ENCODE data around the gene RDH14. TPM values are rescaled to one million over a fixed set of nuclear protein-coding genes. Genes with fewer than 3 reads are reported as not detected.

RDH14 gene
- total and polyA plus RNA-seq, 5 donors = 45.3 to 55.6 (median 48.6) TPM

GRCh38 chr2:18560797-18561085 lies 288 bp upstream of the RDH14 start:
- Histone ChIP-seq H3K27ac (ENCODE audit: low read length) (peak overlapping the region; percentile 96), H3K9me3 (ENCODE audit: control insufficient read depth, low read length) (no peaks in the 10 kb centered on the region), H3K27me3 (ENCODE audit: control insufficient read depth, insufficient read depth) (no peaks in the 10 kb centered on the region), H3K4me3 (ENCODE audit: low read length) (peak overlapping the region; percentile 87), H3K4me1 (ENCODE audit: control insufficient read depth, insufficient read depth, low read length) (peaks cover 6% of the 10 kb centered on the region)
- WGBS = under 1% methylated on average over 3 of the region's 3 CpGs
- intact Hi-C loops (cut with DNase I) = no loop called here
- DNase-seq (no peak), ATAC-seq (no peak)

- intact Hi-C loops (cut with DNase I) = no loop called here
- peak in 2 of 3 donors; percentile 6 to 26 for DNase-seq
- Histone ChIP-seq H3K4me3 (ENCODE audit: low read length) (peak overlapping the region; percentile 87), H3K4me1 (ENCODE audit: control insufficient read depth, insufficient read depth, low read length) (peaks cover 6% of the 10 kb centered on the region), H3K9me3 (ENCODE audit: control insufficient read depth, low read length) (no peaks in the 10 kb centered on the region), H3K27ac (ENCODE audit: low read length) (peak overlapping the region; percentile 96), H3K27me3 (ENCODE audit: control insufficient read depth, insufficient read depth) (no peaks in the 10 kb centered on the region)
- no peak for ATAC-seq
- WGBS = 1% methylated on average over 11 of the region's 11 CpGs
Measured at GRCh38 chr2:18559531-18560030, 872 bp downstream of the RDH14 start.

- DNase-seq = no peak
- H3K27ac ChIP-seq (ENCODE audit: low read length) = peak overlapping the region; percentile 58
- H3K27me3 ChIP-seq (ENCODE audit: control insufficient read depth, insufficient read depth) = no peaks in the 10 kb centered on the region
- no peaks in the 10 kb centered on the region for H3K9me3 ChIP-seq (ENCODE audit: control insufficient read depth, low read length)
- 55% methylated on average over 1 of the region's 1 CpG for WGBS
- H3K4me3 ChIP-seq (ENCODE audit: low read length) = peak overlapping the region; percentile 87
- H3K4me1 ChIP-seq (ENCODE audit: control insufficient read depth, insufficient read depth, low read length) = peaks cover 6% of the 10 kb centered on the region
- intact Hi-C loops (cut with DNase I) = no loop called here
- no peak for ATAC-seq
Measured at GRCh38 chr2:18558458-18558857, 2.0 kb downstream of the RDH14 start.

DNA sequence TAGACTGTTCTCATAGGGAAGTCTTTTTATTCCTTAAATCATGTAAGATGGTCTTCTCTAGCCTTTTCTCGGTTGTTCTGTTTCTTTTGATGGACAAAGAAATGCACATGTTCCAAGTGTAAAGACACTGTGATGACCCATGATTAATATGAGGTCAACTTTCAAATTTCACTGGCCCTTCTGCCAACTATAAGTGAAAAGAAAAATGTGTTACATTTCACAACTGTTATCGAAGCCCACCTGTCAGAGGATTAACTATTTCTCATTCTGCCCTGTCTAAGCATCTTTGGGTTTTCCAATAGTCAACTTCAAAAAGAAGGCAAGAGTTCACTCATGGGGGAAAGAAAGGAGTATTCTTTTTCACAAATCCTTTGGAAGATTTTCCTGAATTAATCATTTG lies 3.3 kb downstream of the RDH14 start:
- peaks cover 6% of the 10 kb centered on the region for H3K4me1 ChIP-seq (ENCODE audit: control insufficient read depth, insufficient read depth, low read length)
- ATAC-seq (no peak), DNase-seq (no peak)
- intact Hi-C loops (cut with DNase I) = no loop called here
- H3K27me3 ChIP-seq (ENCODE audit: control insufficient read depth, insufficient read depth) = no peaks in the 10 kb centered on the region
- peak overlapping the region; percentile 22 for H3K4me3 ChIP-seq (ENCODE audit: low read length)
- H3K9me3 ChIP-seq (ENCODE audit: control insufficient read depth, low read length) = no peaks in the 10 kb centered on the region
- 49% methylated on average over 2 of the region's 2 CpGs for WGBS
- no peak overlapping the region for H3K27ac ChIP-seq (ENCODE audit: low read length)

DNA sequence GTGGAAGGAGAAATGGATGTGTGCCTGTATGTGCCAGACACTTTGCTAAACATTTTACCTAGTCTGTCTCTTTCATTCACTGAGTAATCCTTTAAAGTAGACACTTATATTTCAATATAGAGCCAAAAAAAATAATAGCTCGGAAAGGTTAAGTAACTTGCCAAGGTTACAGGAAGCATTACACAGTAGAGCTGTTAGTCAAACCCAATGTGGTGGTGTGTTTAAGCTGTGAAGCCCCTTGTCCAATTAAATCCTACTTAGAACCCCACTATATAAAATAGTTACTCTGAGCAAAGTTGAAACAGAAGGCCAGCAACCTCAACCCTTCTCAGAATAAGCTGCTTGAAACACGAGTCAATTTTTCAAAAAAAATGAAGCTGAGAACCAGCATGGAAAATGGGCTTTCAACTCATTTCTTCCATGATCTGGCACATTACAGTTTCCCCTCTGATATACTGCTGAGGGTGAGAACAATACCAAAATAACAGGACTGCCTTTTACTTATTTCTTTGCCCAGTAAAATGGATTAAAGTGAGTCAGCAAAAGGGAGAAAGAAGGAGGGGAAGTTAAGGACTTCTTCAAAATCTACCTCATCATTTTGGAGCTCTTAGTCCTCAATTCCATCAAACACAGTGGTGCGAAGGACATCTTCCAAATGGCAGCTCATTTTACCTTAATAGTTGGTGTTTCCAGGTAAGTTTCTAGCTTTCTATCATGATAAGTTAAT lies 7.9 kb downstream of the RDH14 start:
- no peaks in the 10 kb centered on the region for H3K9me3 ChIP-seq (ENCODE audit: control insufficient read depth, low read length)
- H3K4me1 ChIP-seq (ENCODE audit: control insufficient read depth, insufficient read depth, low read length) = peaks cover 2% of the 10 kb centered on the region
- intact Hi-C loops (cut with DNase I) = no loop called here
- H3K27ac ChIP-seq (ENCODE audit: low read length) = no peak overlapping the region
- no peak overlapping the region for H3K4me3 ChIP-seq (ENCODE audit: low read length)
- no peaks in the 10 kb centered on the region for H3K27me3 ChIP-seq (ENCODE audit: control insufficient read depth, insufficient read depth)
- ATAC-seq (peak in 1 of 2 donors; percentile 62), DNase-seq (no peak)
- WGBS = 55% methylated on average over 3 of the region's 3 CpGs

DNA sequence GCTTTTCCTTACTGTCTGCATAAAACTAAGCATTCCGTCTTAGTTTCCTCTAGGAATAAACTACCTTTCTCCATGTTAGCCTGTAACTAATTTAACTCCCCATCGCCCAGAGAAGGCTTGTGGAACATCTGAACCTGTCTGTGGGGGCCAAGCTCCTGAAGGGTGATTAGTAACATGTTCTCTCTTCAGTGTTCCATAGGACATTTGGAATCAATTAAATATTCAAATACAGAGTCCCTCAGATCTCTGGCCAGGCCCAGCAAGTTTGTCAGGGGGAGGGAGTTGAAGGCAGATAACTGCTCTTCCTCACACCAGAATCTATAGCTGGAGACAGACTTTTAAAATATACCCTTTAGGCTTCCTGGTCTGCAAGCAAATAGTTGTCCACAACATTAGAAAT lies 8.8 kb downstream of the RDH14 start:
- DNase-seq = no peak
- Histone ChIP-seq H3K4me1 (ENCODE audit: control insufficient read depth, insufficient read depth, low read length) (peaks cover 2% of the 10 kb centered on the region), H3K27ac (ENCODE audit: low read length) (peak overlapping the region; percentile 26), H3K9me3 (ENCODE audit: control insufficient read depth, low read length) (no peaks in the 10 kb centered on the region), H3K4me3 (ENCODE audit: low read length) (no peak overlapping the region), H3K27me3 (ENCODE audit: control insufficient read depth, insufficient read depth) (no peaks in the 10 kb centered on the region)
- no peak for ATAC-seq
- intact Hi-C loops (cut with DNase I) = no loop called here
- WGBS = 63% methylated on average over 2 of the region's 2 CpGs

DNA sequence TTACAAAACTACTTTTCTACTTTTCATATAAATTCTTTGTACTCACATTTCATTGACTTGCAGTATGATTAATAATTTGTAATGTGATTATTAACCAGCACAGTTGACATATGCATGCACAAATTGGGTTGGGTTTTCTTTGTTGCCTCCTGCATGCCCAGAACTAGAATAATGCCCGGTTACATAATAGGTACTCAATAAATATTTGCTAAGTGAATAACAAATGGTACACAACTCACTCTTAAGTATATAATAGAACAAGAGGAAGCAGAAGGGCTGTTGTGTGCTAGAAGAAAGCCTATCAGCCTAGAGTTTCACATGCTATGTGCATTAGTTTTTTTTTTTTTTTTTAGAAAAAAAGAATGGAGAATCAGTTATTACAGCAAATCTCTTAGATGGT lies 9.3 kb downstream of the RDH14 start:
- Histone ChIP-seq H3K9me3 (ENCODE audit: control insufficient read depth, low read length) (no peaks in the 10 kb centered on the region), H3K4me3 (ENCODE audit: low read length) (no peak overlapping the region), H3K27ac (ENCODE audit: low read length) (no peak overlapping the region), H3K4me1 (ENCODE audit: control insufficient read depth, insufficient read depth, low read length) (peaks cover 2% of the 10 kb centered on the region), H3K27me3 (ENCODE audit: control insufficient read depth, insufficient read depth) (no peaks in the 10 kb centered on the region)
- ATAC-seq = no peak
- DNase-seq = no peak
- WGBS = 95% methylated on average over 1 of the region's 1 CpG
- intact Hi-C loops (cut with DNase I) = no loop called here

GRCh38 chr2:18550433-18550832 lies 10.0 kb downstream of the RDH14 start:
- 47% methylated on average over 2 of the region's 2 CpGs for WGBS
- H3K27ac ChIP-seq (ENCODE audit: low read length) = no peak overlapping the region

DNA sequence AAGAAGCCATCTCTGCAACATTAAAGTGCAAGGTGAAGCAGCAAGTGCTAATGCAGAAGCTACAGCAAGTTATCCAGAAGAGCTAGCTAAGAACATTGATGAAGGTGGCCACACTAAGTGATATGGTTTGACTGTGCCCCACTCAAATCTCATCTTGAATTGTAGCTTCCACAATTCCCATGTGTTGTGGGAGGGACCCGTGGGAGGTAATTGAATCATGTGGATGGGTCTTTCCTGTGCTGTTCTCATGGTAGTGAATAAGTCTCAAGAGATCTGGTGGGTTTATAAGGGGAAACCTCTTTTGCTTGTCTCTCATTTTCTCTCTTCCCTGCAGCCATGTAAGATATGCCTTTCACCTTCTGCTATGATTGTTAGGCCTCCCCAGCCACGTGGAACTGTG lies 11.4 kb downstream of the RDH14 start:
- intact Hi-C loops (cut with DNase I) = no loop called here
- Histone ChIP-seq H3K9me3 (ENCODE audit: control insufficient read depth, low read length) (no peaks in the 10 kb centered on the region), H3K27ac (ENCODE audit: low read length) (no peak overlapping the region), H3K4me1 (ENCODE audit: control insufficient read depth, insufficient read depth, low read length) (peaks cover 2% of the 10 kb centered on the region), H3K27me3 (ENCODE audit: control insufficient read depth, insufficient read depth) (no peaks in the 10 kb centered on the region), H3K4me3 (ENCODE audit: low read length) (no peak overlapping the region)
- ATAC-seq (no peak), DNase-seq (no peak)
- 89% methylated on average over 2 of the region's 2 CpGs for WGBS

More at GRCh38 chr2:18550433-18550832, 10.0 kb downstream of the RDH14 start:
- Histone ChIP-seq H3K9me3 (ENCODE audit: control insufficient read depth, low read length) (no peaks in the 10 kb centered on the region), H3K27me3 (ENCODE audit: control insufficient read depth, insufficient read depth) (no peaks in the 10 kb centered on the region), H3K4me1 (ENCODE audit: control insufficient read depth, insufficient read depth, low read length) (peaks cover 2% of the 10 kb centered on the region), H3K4me3 (ENCODE audit: low read length) (no peak overlapping the region)
- no peak for DNase-seq
- ATAC-seq = no peak
- intact Hi-C loops (cut with DNase I) = no loop called here

DNA sequence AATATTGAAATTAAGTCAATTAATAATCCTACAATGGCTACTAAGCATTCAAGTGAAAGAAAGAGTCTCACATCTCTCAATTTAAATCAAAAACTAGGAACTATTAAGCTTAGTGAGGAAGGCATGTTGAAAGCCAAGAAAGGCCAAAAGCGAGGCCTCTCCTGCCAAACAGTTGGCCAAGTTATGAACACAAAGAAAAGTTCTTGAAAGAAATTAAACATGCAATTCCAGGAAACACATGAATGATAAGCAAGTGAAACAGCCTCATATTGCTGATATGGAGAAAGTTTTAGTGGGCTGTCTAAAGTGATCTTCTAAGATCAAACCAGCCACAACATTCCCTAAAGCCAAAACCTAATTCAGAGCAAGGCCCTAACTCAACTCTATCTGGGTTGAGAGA lies 11.8 kb downstream of the RDH14 start:
- no peak overlapping the region for H3K4me3 ChIP-seq (ENCODE audit: low read length)
- H3K9me3 ChIP-seq (ENCODE audit: control insufficient read depth, low read length) = no peaks in the 10 kb centered on the region
- ATAC-seq (peak in 1 of 2 donors; percentile 23), DNase-seq (peak in 2 of 3 donors; percentile 14 to 61)
- H3K4me1 ChIP-seq (ENCODE audit: control insufficient read depth, insufficient read depth, low read length) = peaks cover 2% of the 10 kb centered on the region
- H3K27me3 ChIP-seq (ENCODE audit: control insufficient read depth, insufficient read depth) = no peaks in the 10 kb centered on the region
- intact Hi-C loops (cut with DNase I) = no loop called here
- WGBS = 59% methylated on average over 1 of the region's 1 CpG
- no peak overlapping the region for H3K27ac ChIP-seq (ENCODE audit: low read length)

GRCh38 chr2:18546567-18546966 lies 13.9 kb downstream of the RDH14 start:
- H3K27ac ChIP-seq (ENCODE audit: low read length) = no peak overlapping the region

GRCh38 chr2:18545384-18545783 lies 15.1 kb downstream of the RDH14 start:
- WGBS = 85% methylated on average over 4 of the region's 4 CpGs
- Histone ChIP-seq H3K27me3 (ENCODE audit: control insufficient read depth, insufficient read depth) (no peaks in the 10 kb centered on the region), H3K27ac (ENCODE audit: low read length) (no peak overlapping the region), H3K4me3 (ENCODE audit: low read length) (no peak overlapping the region), H3K9me3 (ENCODE audit: control insufficient read depth, low read length) (no peaks in the 10 kb centered on the region), H3K4me1 (ENCODE audit: control insufficient read depth, insufficient read depth, low read length) (peaks cover 2% of the 10 kb centered on the region)
- ATAC-seq = no peak
- DNase-seq = no peak
- intact Hi-C loops (cut with DNase I) = no loop called here

More at GRCh38 chr2:18546567-18546966, 13.9 kb downstream of the RDH14 start:
- no peak overlapping the region for H3K4me3 ChIP-seq (ENCODE audit: low read length)
- peaks cover 2% of the 10 kb centered on the region for H3K4me1 ChIP-seq (ENCODE audit: control insufficient read depth, insufficient read depth, low read length)
- 63% methylated on average over 2 of the region's 2 CpGs for WGBS
- no peaks in the 10 kb centered on the region for H3K27me3 ChIP-seq (ENCODE audit: control insufficient read depth, insufficient read depth)
- intact Hi-C loops (cut with DNase I) = no loop called here
- DNase-seq (no peak), ATAC-seq (no peak)
- H3K9me3 ChIP-seq (ENCODE audit: control insufficient read depth, low read length) = no peaks in the 10 kb centered on the region
